GM23338 (cell line): Measurements from ENCODE around the gene CPSF3. TPM values are rescaled to one million over a fixed set of nuclear protein-coding genes. Genes with fewer than 3 reads are reported as not detected.

Experiments
- ATAC-seq: fragments of 200-7000 bp; cut with Tn5 transposase; 3 replicates; pipeline ENCODE4 v1.9.1; 2020
- DNase-seq: peaks from one replicate; pipeline ENCODE4 v3.0.0-alpha.2; 2015; ENCODE audit warnings: low spot score
- H2AFZ ChIP-seq: fragments of 200-600 bp; sonication (generic); 2 replicates; pipeline ENCODE4 v1.8.0; 2016; ENCODE audit warnings: antibody characterized with exemption, mild to moderate bottlenecking, moderate library complexity
- H3F3A ChIP-seq: fragments of 200-600 bp; sonication (generic); replicated peaks from 2 replicates; pipeline ENCODE4 v1.8.0; 2017; ENCODE audit warnings: antibody characterized with exemption, mixed run types, low read depth
- H3K27ac ChIP-seq: fragments of 200-600 bp; sonication (generic); 2 replicates; pipeline ENCODE4 v1.6.1; 2016; ENCODE audit warnings: low read depth
- H3K27me3 ChIP-seq: fragments of 200-600 bp; sonication (generic); 2 replicates; pipeline ENCODE4 v1.8.0; 2016; ENCODE audit warnings: mild to moderate bottlenecking, mixed run types, moderate library complexity; ENCODE audit not compliant: insufficient read depth
- H3K36me3 ChIP-seq: fragments of 200-600 bp; sonication (generic); 2 replicates; pipeline ENCODE4 v1.8.0; 2016; ENCODE audit warnings: mild to moderate bottlenecking; ENCODE audit not compliant: insufficient read depth
- H3K4me1 ChIP-seq: fragments of 200-600 bp; sonication (generic); 2 replicates; pipeline ENCODE4 v1.8.0; 2016; ENCODE audit warnings: mild to moderate bottlenecking, moderate library complexity; ENCODE audit not compliant: insufficient read depth
- H3K4me2 ChIP-seq: fragments of 200-600 bp; sonication (generic); 2 replicates; pipeline ENCODE4 v1.7.1; 2017; ENCODE audit warnings: mixed run types
- H3K4me3 ChIP-seq: fragments of 200-600 bp; sonication (generic); 2 replicates; pipeline ENCODE4 v1.6.1; 2016; ENCODE audit warnings: mixed run types
- H3K79me2 ChIP-seq: fragments of 200-600 bp; sonication (generic); replicated peaks from 2 replicates; pipeline ENCODE4 v1.8.0; 2017; ENCODE audit warnings: mild to moderate bottlenecking; ENCODE audit not compliant: insufficient read depth
- H3K9me2 ChIP-seq: fragments of 200-600 bp; sonication (generic); 2 replicates; pipeline ENCODE4 v1.8.0; 2017; ENCODE audit not compliant: insufficient read depth
- H4K20me1 ChIP-seq: fragments of 200-600 bp; sonication (generic); replicated peaks from 2 replicates; pipeline ENCODE4 v1.8.0; 2017; ENCODE audit warnings: mild to moderate bottlenecking; ENCODE audit not compliant: insufficient read depth
- H3K27ac Mint-ChIP-seq: 2 replicates; pipeline ENCODE4 v1.8.0; 2020; ENCODE audit warnings: inconsistent platforms, mild to moderate bottlenecking, moderate library complexity, mixed read lengths
- H3K27me3 Mint-ChIP-seq: 3 replicates; pipeline ENCODE4 v1.8.0; 2022; ENCODE audit warnings: low read depth, mild to moderate bottlenecking, moderate library complexity, mixed read lengths, inconsistent platforms; ENCODE audit not compliant: insufficient read depth, poor library complexity
- H3K36me3 Mint-ChIP-seq: 3 replicates; pipeline ENCODE4 v1.8.0; 2021; ENCODE audit warnings: low read depth, mild to moderate bottlenecking, inconsistent platforms, moderate library complexity, mixed read lengths
- H3K4me1 Mint-ChIP-seq: 3 replicates; pipeline ENCODE4 v1.8.0; 2020; ENCODE audit warnings: mild to moderate bottlenecking, inconsistent platforms, mixed read lengths
- H3K4me3 Mint-ChIP-seq: 3 replicates; pipeline ENCODE4 v1.8.0; 2021; ENCODE audit warnings: moderate library complexity, mild to moderate bottlenecking, inconsistent platforms, mixed read lengths
- H3K9me3 Mint-ChIP-seq: 3 replicates; pipeline ENCODE4 v1.8.0; 2020; ENCODE audit warnings: moderate library complexity, mild to moderate bottlenecking, inconsistent platforms, mixed read lengths
- CREB1 ChIP-seq: fragments of 250-450 bp; sonication (Bioruptor Pico); IDR thresholded peaks from 2 replicates; pipeline ENCODE4 v1.5.0; 2020; ENCODE audit warnings: low read depth, mild to moderate bottlenecking, moderate library complexity
- EZH2 ChIP-seq: fragments of 200-600 bp; sonication (generic); IDR thresholded peaks from one replicate; pipeline ENCODE4 v1.8.0; 2017; ENCODE audit warnings: antibody characterized with exemption, mild to moderate bottlenecking, low read depth; ENCODE audit not compliant: unreplicated experiment
- EZH2phosphoT487 ChIP-seq: fragments of 200-600 bp; sonication (generic); IDR thresholded peaks from one replicate; pipeline ENCODE4 v1.8.1; 2018; ENCODE audit warnings: antibody characterized with exemption; ENCODE audit not compliant: unreplicated experiment
- JUNB ChIP-seq: IDR thresholded peaks from one replicate; pipeline ENCODE4 v1.6.1; 2016; ENCODE audit warnings: antibody characterized with exemption; ENCODE audit not compliant: unreplicated experiment
- NANOG ChIP-seq: IDR thresholded peaks from 2 replicates; pipeline ENCODE4 v1.6.1; 2016; ENCODE audit warnings: antibody characterized with exemption, borderline replicate concordance
- POLR2AphosphoS5 ChIP-seq: IDR thresholded peaks from 2 replicates; pipeline ENCODE4 v1.6.1; 2016; ENCODE audit warnings: antibody characterized with exemption, low read depth
- REST ChIP-seq: IDR thresholded peaks from one replicate; pipeline ENCODE4 v1.6.1; 2018; ENCODE audit warnings: antibody characterized with exemption; ENCODE audit not compliant: unreplicated experiment
- STAT1 ChIP-seq: IDR thresholded peaks from one replicate; pipeline ENCODE4 v1.6.1; 2016; ENCODE audit warnings: antibody characterized with exemption; ENCODE audit not compliant: unreplicated experiment
- ZNF114 ChIP-seq: fragments of 250-450 bp; sonication (Bioruptor Pico); IDR thresholded peaks from 2 replicates; pipeline ENCODE4 v1.5.0; 2020; ENCODE audit warnings: mild to moderate bottlenecking, moderate library complexity
- ZNF331 ChIP-seq: fragments of 250-450 bp; sonication (Bioruptor Pico); IDR thresholded peaks from 2 replicates; pipeline ENCODE4 v1.5.0; 2020; ENCODE audit warnings: low read depth, mild to moderate bottlenecking, moderate library complexity
- polyA plus RNA-seq: library from polyadenylated mRNA; unstranded; fragments of >200 nt; fragmentation: Nextera tagmentation; extraction: Ambion mirVana; gene quantifications from 2 replicates; pipeline ENCODE4 v1.2.1, GENCODE V29; 2016
- total RNA-seq: library from RNA; depleted of rRNA; stranded (reverse); fragments of >200 nt; shearing (Covaris generic); gene quantifications from 2 replicates; pipeline ENCODE4 v1.2.3, GENCODE V29; 2014
- TF ChIP-seq, protein P1 (sequence below): IDR thresholded peaks from 2 replicates; pipeline ENCODE4 v1.6.1; 2016; ENCODE audit warnings: antibody characterized with exemption
- TF ChIP-seq, protein P2 (sequence below), 2 experiments: fragments of 200-600 bp in 1 of 2; sonication (generic) in 1 of 2; conservative IDR thresholded peaks; 2 replicates each; pipeline versions ENCODE4 v1.5.1 to v1.6.1; 2016 to 2017; ENCODE audit warnings: antibody characterized with exemption in 2 of 2, low read depth in 2 of 2, mild to moderate bottlenecking in 2 of 2, moderate library complexity in 1 of 2
- TF ChIP-seq, protein P3 (sequence below): fragments of 250-450 bp; sonication (Bioruptor Pico); IDR thresholded peaks from 2 replicates; pipeline ENCODE4 v1.5.0; 2020; ENCODE audit warnings: mild to moderate bottlenecking, moderate library complexity

The CPSF3 gene
- total and polyA plus RNA-seq, 2 experiments from 2014 or later, result 77.1 to 105 TPM

GRCh38 chr2:9406529-9407362, 16.7 kb upstream of the CPSF3 start:
- no peaks in the 10 kb centered on the region; the same call in 1 of the 2 replicates for H3K36me3 ChIP-seq
- no peak overlapping the region for H2AFZ ChIP-seq
- ATAC-seq (no peak), DNase-seq (no peak)
- H3K4me3 Mint-ChIP-seq, result no peak overlapping the region
- no peaks in the 10 kb centered on the region for H3K79me2 ChIP-seq
- TF ChIP-seq, protein P1, sequence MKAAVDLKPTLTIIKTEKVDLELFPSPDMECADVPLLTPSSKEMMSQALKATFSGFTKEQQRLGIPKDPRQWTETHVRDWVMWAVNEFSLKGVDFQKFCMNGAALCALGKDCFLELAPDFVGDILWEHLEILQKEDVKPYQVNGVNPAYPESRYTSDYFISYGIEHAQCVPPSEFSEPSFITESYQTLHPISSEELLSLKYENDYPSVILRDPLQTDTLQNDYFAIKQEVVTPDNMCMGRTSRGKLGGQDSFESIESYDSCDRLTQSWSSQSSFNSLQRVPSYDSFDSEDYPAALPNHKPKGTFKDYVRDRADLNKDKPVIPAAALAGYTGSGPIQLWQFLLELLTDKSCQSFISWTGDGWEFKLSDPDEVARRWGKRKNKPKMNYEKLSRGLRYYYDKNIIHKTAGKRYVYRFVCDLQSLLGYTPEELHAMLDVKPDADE, result no peak
- TF ChIP-seq, protein P2, sequence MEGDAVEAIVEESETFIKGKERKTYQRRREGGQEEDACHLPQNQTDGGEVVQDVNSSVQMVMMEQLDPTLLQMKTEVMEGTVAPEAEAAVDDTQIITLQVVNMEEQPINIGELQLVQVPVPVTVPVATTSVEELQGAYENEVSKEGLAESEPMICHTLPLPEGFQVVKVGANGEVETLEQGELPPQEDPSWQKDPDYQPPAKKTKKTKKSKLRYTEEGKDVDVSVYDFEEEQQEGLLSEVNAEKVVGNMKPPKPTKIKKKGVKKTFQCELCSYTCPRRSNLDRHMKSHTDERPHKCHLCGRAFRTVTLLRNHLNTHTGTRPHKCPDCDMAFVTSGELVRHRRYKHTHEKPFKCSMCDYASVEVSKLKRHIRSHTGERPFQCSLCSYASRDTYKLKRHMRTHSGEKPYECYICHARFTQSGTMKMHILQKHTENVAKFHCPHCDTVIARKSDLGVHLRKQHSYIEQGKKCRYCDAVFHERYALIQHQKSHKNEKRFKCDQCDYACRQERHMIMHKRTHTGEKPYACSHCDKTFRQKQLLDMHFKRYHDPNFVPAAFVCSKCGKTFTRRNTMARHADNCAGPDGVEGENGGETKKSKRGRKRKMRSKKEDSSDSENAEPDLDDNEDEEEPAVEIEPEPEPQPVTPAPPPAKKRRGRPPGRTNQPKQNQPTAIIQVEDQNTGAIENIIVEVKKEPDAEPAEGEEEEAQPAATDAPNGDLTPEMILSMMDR (conservative IDR thresholded peaks at IDR 0.05; ENCODE audit: low read depth in 2 of 2), result no peak
- TF ChIP-seq POLR2AphosphoS5 (no peak), NANOG (no peak), ZNF114 (CRISPR knock-in tag) (no peak), REST (no peak), JUNB (no peak), CREB1 (CRISPR knock-in tag) (no peak), ZNF331 (CRISPR knock-in tag) (no peak), STAT1 (no peak), EZH2 (no peak), EZH2phosphoT487 (no peak)
- TF ChIP-seq, protein P3, sequence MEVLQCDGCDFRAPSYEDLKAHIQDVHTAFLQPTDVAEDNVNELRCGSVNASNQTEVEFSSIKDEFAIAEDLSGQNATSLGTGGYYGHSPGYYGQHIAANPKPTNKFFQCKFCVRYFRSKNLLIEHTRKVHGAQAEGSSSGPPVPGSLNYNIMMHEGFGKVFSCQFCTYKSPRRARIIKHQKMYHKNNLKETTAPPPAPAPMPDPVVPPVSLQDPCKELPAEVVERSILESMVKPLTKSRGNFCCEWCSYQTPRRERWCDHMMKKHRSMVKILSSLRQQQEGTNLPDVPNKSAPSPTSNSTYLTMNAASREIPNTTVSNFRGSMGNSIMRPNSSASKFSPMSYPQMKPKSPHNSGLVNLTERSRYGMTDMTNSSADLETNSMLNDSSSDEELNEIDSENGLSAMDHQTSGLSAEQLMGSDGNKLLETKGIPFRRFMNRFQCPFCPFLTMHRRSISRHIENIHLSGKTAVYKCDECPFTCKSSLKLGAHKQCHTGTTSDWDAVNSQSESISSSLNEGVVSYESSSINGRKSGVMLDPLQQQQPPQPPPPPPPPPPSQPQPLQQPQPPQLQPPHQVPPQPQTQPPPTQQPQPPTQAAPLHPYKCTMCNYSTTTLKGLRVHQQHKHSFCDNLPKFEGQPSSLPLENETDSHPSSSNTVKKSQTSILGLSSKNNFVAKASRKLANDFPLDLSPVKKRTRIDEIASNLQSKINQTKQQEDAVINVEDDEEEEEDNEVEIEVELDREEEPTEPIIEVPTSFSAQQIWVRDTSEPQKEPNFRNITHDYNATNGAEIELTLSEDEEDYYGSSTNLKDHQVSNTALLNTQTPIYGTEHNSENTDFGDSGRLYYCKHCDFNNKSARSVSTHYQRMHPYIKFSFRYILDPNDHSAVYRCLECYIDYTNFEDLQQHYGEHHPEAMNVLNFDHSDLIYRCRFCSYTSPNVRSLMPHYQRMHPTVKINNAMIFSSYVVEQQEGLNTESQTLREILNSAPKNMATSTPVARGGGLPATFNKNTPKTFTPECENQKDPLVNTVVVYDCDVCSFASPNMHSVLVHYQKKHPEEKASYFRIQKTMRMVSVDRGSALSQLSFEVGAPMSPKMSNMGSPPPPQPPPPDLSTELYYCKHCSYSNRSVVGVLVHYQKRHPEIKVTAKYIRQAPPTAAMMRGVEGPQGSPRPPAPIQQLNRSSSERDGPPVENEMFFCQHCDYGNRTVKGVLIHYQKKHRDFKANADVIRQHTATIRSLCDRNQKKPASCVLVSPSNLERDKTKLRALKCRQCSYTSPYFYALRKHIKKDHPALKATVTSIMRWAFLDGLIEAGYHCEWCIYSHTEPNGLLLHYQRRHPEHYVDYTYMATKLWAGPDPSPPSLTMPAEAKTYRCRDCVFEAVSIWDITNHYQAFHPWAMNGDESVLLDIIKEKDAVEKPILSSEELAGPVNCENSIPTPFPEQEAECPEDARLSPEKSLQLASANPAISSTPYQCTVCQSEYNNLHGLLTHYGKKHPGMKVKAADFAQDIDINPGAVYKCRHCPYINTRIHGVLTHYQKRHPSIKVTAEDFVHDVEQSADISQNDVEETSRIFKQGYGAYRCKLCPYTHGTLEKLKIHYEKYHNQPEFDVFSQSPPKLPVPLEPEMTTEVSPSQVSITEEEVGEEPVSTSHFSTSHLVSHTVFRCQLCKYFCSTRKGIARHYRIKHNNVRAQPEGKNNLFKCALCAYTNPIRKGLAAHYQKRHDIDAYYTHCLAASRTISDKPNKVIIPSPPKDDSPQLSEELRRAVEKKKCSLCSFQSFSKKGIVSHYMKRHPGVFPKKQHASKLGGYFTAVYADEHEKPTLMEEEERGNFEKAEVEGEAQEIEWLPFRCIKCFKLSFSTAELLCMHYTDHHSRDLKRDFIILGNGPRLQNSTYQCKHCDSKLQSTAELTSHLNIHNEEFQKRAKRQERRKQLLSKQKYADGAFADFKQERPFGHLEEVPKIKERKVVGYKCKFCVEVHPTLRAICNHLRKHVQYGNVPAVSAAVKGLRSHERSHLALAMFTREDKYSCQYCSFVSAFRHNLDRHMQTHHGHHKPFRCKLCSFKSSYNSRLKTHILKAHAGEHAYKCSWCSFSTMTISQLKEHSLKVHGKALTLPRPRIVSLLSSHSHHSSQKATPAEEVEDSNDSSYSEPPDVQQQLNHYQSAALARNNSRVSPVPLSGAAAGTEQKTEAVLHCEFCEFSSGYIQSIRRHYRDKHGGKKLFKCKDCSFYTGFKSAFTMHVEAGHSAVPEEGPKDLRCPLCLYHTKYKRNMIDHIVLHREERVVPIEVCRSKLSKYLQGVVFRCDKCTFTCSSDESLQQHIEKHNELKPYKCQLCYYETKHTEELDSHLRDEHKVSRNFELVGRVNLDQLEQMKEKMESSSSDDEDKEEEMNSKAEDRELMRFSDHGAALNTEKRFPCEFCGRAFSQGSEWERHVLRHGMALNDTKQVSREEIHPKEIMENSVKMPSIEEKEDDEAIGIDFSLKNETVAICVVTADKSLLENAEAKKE, result no peak
- peaks cover 3% of the 10 kb centered on the region; the same call in 1 of the 2 replicates for H4K20me1 ChIP-seq
- no peak overlapping the region for H3K4me3 ChIP-seq
- H3K9me2 ChIP-seq, result no peaks in the 10 kb centered on the region
- no peaks in the 10 kb centered on the region for H3K4me1 ChIP-seq
- no peaks in the 10 kb centered on the region for H3K4me1 Mint-ChIP-seq
- no peak overlapping the region for H3K27ac Mint-ChIP-seq
- H3K4me2 ChIP-seq, result no peak overlapping the region
- 0 out of 2 replicates have a peak, but pooled peaks cover 3% of the 10 kb centered on the region for H3F3A ChIP-seq
- no peak overlapping the region for H3K27ac ChIP-seq
- H3K36me3 Mint-ChIP-seq, result peaks cover 7% of the 10 kb centered on the region; the same call in 1 of the 3 replicates
- peaks cover 10% of the 10 kb centered on the region for H3K27me3 Mint-ChIP-seq
- no peaks in the 10 kb centered on the region for H3K9me3 Mint-ChIP-seq
- H3K27me3 ChIP-seq, result no peaks in the 10 kb centered on the region
